PC-3 (cell line): ENCODE results near the gene CFTR. TPM values are rescaled to one million over a fixed set of nuclear protein-coding genes. Genes with fewer than 3 reads are reported as not detected.
A peak's percentile ranks its signal among the peaks of the same experiment; 100 is the strongest.

Experiments used
- ATAC-seq: fragments of 200-7000 bp; cut with Tn5 transposase; 2 replicates; pipeline ENCODE4 v1.9.1; 2020; ENCODE audit warnings: mild to moderate bottlenecking, moderate library complexity
- BruUV-seq: library from RNA; stranded (reverse); fragments of 400-500 nt; replicated peaks from 2 replicates; lab custom pipeline; 2021; lab: Mats Ljungman, UMichigan
- CTCF ChIA-PET: fragments of 300-600 bp; sonication (Branson Sonifier 250); formaldehyde crosslinking; loops from one replicate; lab custom pipeline; 2022; ENCODE audit warnings: antibody characterized with exemption; lab: Charles Lee
- POLR2A ChIA-PET: fragments of 300-600 bp; sonication (Branson Sonifier 250); formaldehyde crosslinking; loops from one replicate; lab custom pipeline; 2022; ENCODE audit warnings: antibody characterized with exemption; ENCODE audit not compliant: unreplicated experiment; lab: Charles Lee
- DNase-seq: peaks from one replicate; pipeline ENCODE4 v3.0.0-alpha.2; 2015
- H2AFZ ChIP-seq: fragments of 300-600 bp; sonication (generic); 2 replicates; pipeline ENCODE4 v1.6.0; 2016; ENCODE audit warnings: antibody characterized with exemption, low read length
- H3F3A ChIP-seq: fragments of 300-600 bp; sonication (generic); one replicate; pipeline ENCODE4 v1.6.0; 2017; ENCODE audit warnings: antibody characterized with exemption, low read length, control low read depth, mild to moderate bottlenecking; ENCODE audit not compliant: unreplicated experiment
- H3K27ac ChIP-seq: fragments of 300-600 bp; sonication (generic); 2 replicates; pipeline ENCODE4 v1.5.1; 2016; ENCODE audit warnings: mild to moderate bottlenecking, low read length
- H3K27me3 ChIP-seq: fragments of 300-600 bp; sonication (generic); 2 replicates; pipeline ENCODE4 v1.6.1; 2016; ENCODE audit warnings: low read length, mixed read lengths
- H3K36me3 ChIP-seq: fragments of 300-600 bp; sonication (generic); 2 replicates; pipeline ENCODE4 v1.6.1; 2016; ENCODE audit warnings: low read depth, mixed run types, low read length, mixed read lengths
- H3K4me1 ChIP-seq: fragments of 300-600 bp; sonication (generic); 2 replicates; pipeline ENCODE4 v1.5.1; 2016; ENCODE audit warnings: low read length; ENCODE audit not compliant: insufficient read depth
- H3K4me2 ChIP-seq: fragments of 300-600 bp; sonication (generic); 2 replicates; pipeline ENCODE4 v1.6.0; 2016; ENCODE audit warnings: low read length
- H3K4me3 ChIP-seq: fragments of 300-600 bp; sonication (generic); 2 replicates; pipeline ENCODE4 v1.5.1; 2016; ENCODE audit warnings: mild to moderate bottlenecking, low read length, mixed read lengths
- H3K79me2 ChIP-seq: fragments of 300-600 bp; sonication (generic); 2 replicates; pipeline ENCODE4 v1.6.1; 2017; ENCODE audit warnings: low read length, mixed read lengths
- H3K9ac ChIP-seq: fragments of 300-600 bp; sonication (generic); 2 replicates; pipeline ENCODE4 v1.6.0; 2016; ENCODE audit warnings: mild to moderate bottlenecking, low read length
- H3K9me2 ChIP-seq: fragments of 300-600 bp; sonication (generic); replicated peaks from 2 replicates; pipeline ENCODE4 v1.6.1; 2016; ENCODE audit warnings: mixed run types, low read length, mixed read lengths
- H3K9me3 ChIP-seq: fragments of 300-600 bp; sonication (generic); 2 replicates; pipeline ENCODE4 v1.6.1; 2016; ENCODE audit warnings: low read length, mixed read lengths
- H4K20me1 ChIP-seq: fragments of 300-600 bp; sonication (generic); 2 replicates; pipeline ENCODE4 v1.6.1; 2016; ENCODE audit warnings: low read length, mixed read lengths
- CTCF ChIP-seq: fragments of 300-600 bp; sonication (generic); conservative IDR thresholded peaks from 2 replicates; pipeline ENCODE4 v1.5.1; 2017; ENCODE audit warnings: antibody characterized with exemption, low read depth, mild to moderate bottlenecking, low read length
- EZH2 ChIP-seq: fragments of 300-600 bp; sonication (generic); IDR thresholded peaks from one replicate; pipeline ENCODE4 v1.6.1; 2017; ENCODE audit warnings: antibody characterized with exemption, mild to moderate bottlenecking, low read length; ENCODE audit not compliant: unreplicated experiment
- EZH2phosphoT487 ChIP-seq: fragments of 300-600 bp; sonication (generic); IDR thresholded peaks from 2 replicates; pipeline ENCODE4 v1.6.1; 2018; ENCODE audit warnings: mild to moderate bottlenecking, antibody characterized with exemption, low read length, borderline replicate concordance
- intact Hi-C: fragments of 100-400 bp; cut with micrococcal nuclease; formaldehyde crosslinking; loops from 2 replicates; pipeline ENCODE4 v1.9.0; 2023
- total RNA-seq: library from RNA; depleted of rRNA; stranded (reverse); fragments of >200 nt; gene quantifications from 2 replicates; pipeline ENCODE4 v1.2.3, GENCODE V29; 2014

Gene CFTR
- total RNA-seq, 1 experiment from 2014 or later: not detected

DNA sequence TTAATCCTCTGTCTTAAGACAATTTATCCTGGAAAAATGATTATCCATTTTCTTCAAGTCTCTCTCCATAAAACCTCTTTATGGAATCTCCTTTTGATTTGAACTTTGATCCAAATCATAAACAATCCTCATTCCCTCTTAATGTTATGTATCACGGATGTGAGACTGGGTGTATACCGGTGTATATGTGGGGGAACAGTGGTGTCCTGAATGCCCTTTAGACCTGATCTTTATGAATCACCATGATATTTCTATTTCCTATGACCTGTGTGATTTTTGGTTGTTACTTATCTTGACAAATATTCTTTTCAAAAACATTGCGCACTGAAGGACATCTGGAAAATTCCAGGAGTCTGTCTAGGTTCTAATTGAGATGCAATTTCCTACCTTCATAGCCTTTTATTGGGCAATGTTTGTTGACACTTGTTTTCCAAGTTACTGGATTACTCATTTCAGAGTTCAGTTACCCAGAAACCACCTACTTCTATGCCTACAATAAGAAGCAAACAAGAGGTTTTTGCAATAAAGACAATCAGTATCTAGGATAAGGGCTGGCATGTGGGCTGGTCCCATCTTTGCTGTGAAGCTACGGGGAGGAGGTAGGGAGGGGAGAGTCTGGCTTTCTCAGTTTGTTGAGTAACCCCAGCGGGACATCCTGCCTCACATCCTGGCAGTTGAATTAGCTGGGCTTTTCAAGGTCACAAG is 203.0 kb downstream of the CFTR start:
- peak; percentile 31 for ATAC-seq

GRCh38 chr7:117683430-117684175 is 203.8 kb downstream of the CFTR start:
- CTCF ChIA-PET: no interaction called here
- Histone ChIP-seq H3K4me1 (no peaks in the 10 kb centered on the region; the same call in 1 of the 2 replicates), H4K20me1 (no peaks in the 10 kb centered on the region), H3K4me2 (no peak overlapping the region), H3K79me2 (no peaks in the 10 kb centered on the region), H3K9ac (no peak overlapping the region), H3K9me2 (no peaks in the 10 kb centered on the region), H3F3A (no peaks in the 10 kb centered on the region), H3K4me3 (no peak overlapping the region), H3K27me3 (peaks cover 45% of the 10 kb centered on the region), H2AFZ (no peak overlapping the region), H3K9me3 (no peaks in the 10 kb centered on the region), H3K36me3 (no peaks in the 10 kb centered on the region), H3K27ac (no peak overlapping the region)
- no TSS peak for BruUV-seq
- no peak for DNase-seq
- intact Hi-C loops: no loop called here
- no peak for TF ChIP-seq CTCF
- no peak for TF ChIP-seq EZH2phosphoT487
- TF ChIP-seq EZH2: no peak
- POLR2A ChIA-PET: no interaction called here
- no peak for ATAC-seq

More for the DNA sequence above, 203.0 kb downstream of the CFTR start:
- POLR2A ChIA-PET: no interaction called here
- Histone ChIP-seq H3K4me1 (no peaks in the 10 kb centered on the region; the same call in 1 of the 2 replicates), H3K9me3 (no peaks in the 10 kb centered on the region), H3K27ac (no peak overlapping the region), H2AFZ (no peak overlapping the region), H3K9ac (no peak overlapping the region), H3K36me3 (no peaks in the 10 kb centered on the region), H3K9me2 (no peaks in the 10 kb centered on the region), H3K4me2 (no peak overlapping the region), H3K79me2 (no peaks in the 10 kb centered on the region), H3K27me3 (peaks cover 53% of the 10 kb centered on the region), H3K4me3 (no peak overlapping the region), H3F3A (no peaks in the 10 kb centered on the region), H4K20me1 (no peaks in the 10 kb centered on the region)
- peak; percentile 28 for DNase-seq
- TF ChIP-seq EZH2phosphoT487 (no peak), CTCF (no peak), EZH2 (no peak)
- CTCF ChIA-PET: no interaction called here
- BruUV-seq: no TSS peak
- intact Hi-C loops: no loop called here
